Prostate gland (tissue), 2 donors: ENCODE measurements around the gene POLR3K. TPM values are rescaled to one million over a fixed set of nuclear protein-coding genes. Genes with fewer than 3 reads are reported as not detected.

ENCODE experiments used
- DNase-seq: peaks from one replicate; pipeline ENCODE4 v3.0.0-alpha.2; 2019; ENCODE audit warnings: low spot score
- H3K27ac ChIP-seq, 2 donors: fragments of 200-600 bp; sonication (generic); 2 replicates each; pipeline ENCODE4 v1.5.1; 2017 to 2019
- H3K27me3 ChIP-seq: fragments of 200-600 bp; sonication (generic); replicated peaks from 2 replicates; pipeline ENCODE4 v1.5.1; 2019; ENCODE audit not compliant: insufficient read depth
- H3K36me3 ChIP-seq, 2 donors: fragments of 200-600 bp; sonication (generic); 1 replicate in 1 of 2; 2 replicates in 1 of 2; pipeline versions ENCODE4 v1.5.1 to v1.8.1; 2017 to 2019
- H3K4me1 ChIP-seq: fragments of 200-600 bp; sonication (generic); replicated peaks from 2 replicates; pipeline ENCODE4 v1.5.1; 2019
- H3K4me3 ChIP-seq, 2 donors: fragments of 200-600 bp; sonication (generic); 2 replicates each; pipeline ENCODE4 v1.5.1; 2017 to 2019
- H3K9me3 ChIP-seq: fragments of 200-600 bp; sonication (generic); 2 replicates; pipeline ENCODE4 v1.5.1; 2017
- CTCF ChIP-seq, 4 experiments: fragments of 200-600 bp in 2 of 4; fragments of 450-650 bp in 2 of 4; sonication (generic) in 2 of 4; IDR thresholded peaks; 1 replicate in 3 of 4; 2 replicates in 1 of 4; pipeline ENCODE4 v1.5.1; 2016 to 2019; ENCODE audit warnings: antibody characterized with exemption in 4 of 4, mild to moderate bottlenecking in 2 of 4, moderate library complexity in 2 of 4
- POLR2A ChIP-seq: fragments of 450-650 bp; IDR thresholded peaks from one replicate; pipeline ENCODE4 v1.6.1; 2016; ENCODE audit warnings: antibody characterized with exemption, mild to moderate bottlenecking
- POLR2AphosphoS5 ChIP-seq: sonication (generic); formaldehyde crosslinking; IDR thresholded peaks from one replicate; pipeline ENCODE4 v1.6.1; 2017; ENCODE audit warnings: antibody characterized with exemption
- WGBS: methylation state at CpG from one replicate; pipeline ENCODE4 v1.1.5; 2018; 5-methylcytosine and 5-hydroxymethylcytosine counted together
- intact Hi-C: fragments of 100-400 bp; cut with DNase I; formaldehyde crosslinking; loops from one replicate; pipeline ENCODE4 v1.14.2; 2022
- total RNA-seq, 2 donors: library from RNA; depleted of rRNA; stranded (reverse); fragments of >200 nt; gene quantifications; one replicate each; pipeline ENCODE4 v1.1.0, GENCODE V29; 2016

POLR3K gene
- total RNA-seq, 2 donors from 2014 or later = 6.2 to 6.8 TPM

- no peaks in the 10 kb centered on the region for H3K9me3 ChIP-seq
- intact Hi-C loops = no loop called here
- no peak for TF ChIP-seq POLR2A
- no peak for TF ChIP-seq CTCF (IDR thresholded peaks at IDR 0.05)
- no peak for TF ChIP-seq POLR2AphosphoS5
- H3K36me3 ChIP-seq = peaks cover 0 to 8% of the 10 kb centered on the region in 2 donors
- WGBS = 76% methylated on average over 18 of the region's 18 CpGs
- no peak for DNase-seq
- no peaks in the 10 kb centered on the region for H3K27me3 ChIP-seq
- H3K4me3 ChIP-seq = no peak overlapping the region
- no peak overlapping the region for H3K27ac ChIP-seq
- H3K4me1 ChIP-seq = no peaks in the 10 kb centered on the region
These were observed 32.0 kb upstream of the POLR3K start for GRCh38 chr16:85407-85782.

GRCh38 chr16:84718-85406, 31.5 kb upstream of the POLR3K start:
- Histone ChIP-seq H3K27me3 (no peaks in the 10 kb centered on the region), H3K4me3 (no peak overlapping the region), H3K27ac (no peak overlapping the region), H3K36me3 (peaks cover 0 to 7% of the 10 kb centered on the region in 2 donors), H3K4me1 (no peaks in the 10 kb centered on the region), H3K9me3 (no peaks in the 10 kb centered on the region)
- TF ChIP-seq POLR2A (no peak), CTCF (IDR thresholded peaks at IDR 0.05) (no peak), POLR2AphosphoS5 (peak; percentile 18)
- intact Hi-C loops = no loop called here
- WGBS = 50% methylated on average over 7 of the region's 7 CpGs
- DNase-seq = no peak

- intact Hi-C loops = no loop called here
- Histone ChIP-seq H3K9me3 (no peaks in the 10 kb centered on the region), H3K4me3 (no peak overlapping the region), H3K27ac (no peak overlapping the region), H3K27me3 (no peaks in the 10 kb centered on the region), H3K36me3 (peaks cover 0 to 7% of the 10 kb centered on the region in 2 donors), H3K4me1 (peaks cover 1% of the 10 kb centered on the region)
- TF ChIP-seq POLR2AphosphoS5 = no peak
- no peak for TF ChIP-seq CTCF (IDR thresholded peaks at IDR 0.05)
- no peak for TF ChIP-seq POLR2A
- DNase-seq = no peak
- WGBS = 60% methylated on average over 18 of the region's 21 CpGs
These were observed 30.6 kb upstream of the POLR3K start for GRCh38 chr16:83781-84615.

GRCh38 chr16:83060-83603, 29.7 kb upstream of the POLR3K start:
- intact Hi-C loops = no loop called here
- Histone ChIP-seq H3K27ac (no peak overlapping the region), H3K4me1 (peaks cover 6% of the 10 kb centered on the region)

More at GRCh38 chr16:83060-83603, 29.7 kb upstream of the POLR3K start:
- no peak for DNase-seq
- no peaks in the 10 kb centered on the region for H3K9me3 ChIP-seq
- no peak for TF ChIP-seq POLR2A
- TF ChIP-seq CTCF (IDR thresholded peaks at IDR 0.05) = no peak
- TF ChIP-seq POLR2AphosphoS5 = no peak
- peaks cover 0 to 7% of the 10 kb centered on the region in 2 donors for H3K36me3 ChIP-seq
- H3K27me3 ChIP-seq = no peaks in the 10 kb centered on the region
- 96% methylated on average over 30 of the region's 31 CpGs for WGBS
- no peak overlapping the region for H3K4me3 ChIP-seq
